Measurements from ENCODE around the gene SLC15A1.

DNA sequence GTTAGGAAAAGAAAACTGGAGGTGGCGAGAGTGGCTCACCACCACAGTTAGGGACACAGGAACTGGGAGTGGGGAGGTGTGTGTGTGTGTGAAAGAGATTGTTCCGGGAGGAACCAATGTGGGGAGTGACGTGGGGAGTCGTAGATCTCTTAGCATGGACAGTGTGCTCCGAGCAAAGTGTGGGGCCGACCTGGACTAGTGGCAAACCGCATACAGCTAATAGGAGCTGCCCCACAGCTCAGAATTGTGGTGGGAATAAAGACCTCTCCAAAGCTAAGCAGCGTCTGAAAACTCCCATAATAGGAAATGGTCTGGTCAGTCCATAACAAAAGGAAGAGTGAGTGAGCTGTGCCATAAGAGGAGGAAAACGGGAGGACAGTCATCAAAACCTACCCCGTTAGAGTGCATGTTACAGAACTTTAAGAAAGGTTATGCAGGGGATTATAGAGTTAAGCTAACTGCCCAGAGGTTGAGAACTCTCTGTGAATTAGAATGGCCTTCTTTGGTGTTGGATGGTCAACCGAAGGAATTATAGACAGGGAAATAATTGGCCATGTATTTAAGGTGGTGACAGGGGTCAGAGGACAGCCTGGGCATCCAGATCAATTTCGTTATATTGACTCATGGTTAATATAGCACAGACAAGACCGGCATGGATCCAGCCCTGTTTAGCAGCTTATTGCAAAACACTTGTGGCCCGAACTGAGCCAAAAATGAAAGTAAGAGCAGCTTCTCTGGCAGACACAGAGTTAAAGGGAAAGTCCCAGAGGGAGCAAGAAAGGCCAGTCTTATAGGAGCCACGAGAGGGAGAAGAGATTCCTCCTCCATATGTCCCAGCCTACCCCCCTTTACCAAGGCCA is 8.9 kb upstream of the SLC15A1 start:
- TF ChIP-seq, protein P1, sequence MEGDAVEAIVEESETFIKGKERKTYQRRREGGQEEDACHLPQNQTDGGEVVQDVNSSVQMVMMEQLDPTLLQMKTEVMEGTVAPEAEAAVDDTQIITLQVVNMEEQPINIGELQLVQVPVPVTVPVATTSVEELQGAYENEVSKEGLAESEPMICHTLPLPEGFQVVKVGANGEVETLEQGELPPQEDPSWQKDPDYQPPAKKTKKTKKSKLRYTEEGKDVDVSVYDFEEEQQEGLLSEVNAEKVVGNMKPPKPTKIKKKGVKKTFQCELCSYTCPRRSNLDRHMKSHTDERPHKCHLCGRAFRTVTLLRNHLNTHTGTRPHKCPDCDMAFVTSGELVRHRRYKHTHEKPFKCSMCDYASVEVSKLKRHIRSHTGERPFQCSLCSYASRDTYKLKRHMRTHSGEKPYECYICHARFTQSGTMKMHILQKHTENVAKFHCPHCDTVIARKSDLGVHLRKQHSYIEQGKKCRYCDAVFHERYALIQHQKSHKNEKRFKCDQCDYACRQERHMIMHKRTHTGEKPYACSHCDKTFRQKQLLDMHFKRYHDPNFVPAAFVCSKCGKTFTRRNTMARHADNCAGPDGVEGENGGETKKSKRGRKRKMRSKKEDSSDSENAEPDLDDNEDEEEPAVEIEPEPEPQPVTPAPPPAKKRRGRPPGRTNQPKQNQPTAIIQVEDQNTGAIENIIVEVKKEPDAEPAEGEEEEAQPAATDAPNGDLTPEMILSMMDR (IDR thresholded peaks at IDR 0.05; ENCODE audit: low read depth, low read length, missing input control): no peak
- peak in 1 of 2 donors; percentile 65 for TF ChIP-seq JUND (IDR thresholded peaks at IDR 0.05)
- TF ChIP-seq GABPA (IDR thresholded peaks at IDR 0.05 in 1 of 2, conservative IDR thresholded peaks at IDR 0.05 in 1 of 2): no peak
- TF ChIP-seq TAF1 (conservative IDR thresholded peaks at IDR 0.05): no peak
- peak; percentile 56 to 67 for TF ChIP-seq RAD21 (IDR thresholded peaks at IDR 0.05)
- TF ChIP-seq, protein P2, sequence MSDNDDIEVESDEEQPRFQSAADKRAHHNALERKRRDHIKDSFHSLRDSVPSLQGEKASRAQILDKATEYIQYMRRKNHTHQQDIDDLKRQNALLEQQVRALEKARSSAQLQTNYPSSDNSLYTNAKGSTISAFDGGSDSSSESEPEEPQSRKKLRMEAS (IDR thresholded peaks at IDR 0.05): peak; percentile 92
- peak; percentile 35 for TF ChIP-seq FOXA1 (IDR thresholded peaks at IDR 0.05)
- TF ChIP-seq, protein P3, sequence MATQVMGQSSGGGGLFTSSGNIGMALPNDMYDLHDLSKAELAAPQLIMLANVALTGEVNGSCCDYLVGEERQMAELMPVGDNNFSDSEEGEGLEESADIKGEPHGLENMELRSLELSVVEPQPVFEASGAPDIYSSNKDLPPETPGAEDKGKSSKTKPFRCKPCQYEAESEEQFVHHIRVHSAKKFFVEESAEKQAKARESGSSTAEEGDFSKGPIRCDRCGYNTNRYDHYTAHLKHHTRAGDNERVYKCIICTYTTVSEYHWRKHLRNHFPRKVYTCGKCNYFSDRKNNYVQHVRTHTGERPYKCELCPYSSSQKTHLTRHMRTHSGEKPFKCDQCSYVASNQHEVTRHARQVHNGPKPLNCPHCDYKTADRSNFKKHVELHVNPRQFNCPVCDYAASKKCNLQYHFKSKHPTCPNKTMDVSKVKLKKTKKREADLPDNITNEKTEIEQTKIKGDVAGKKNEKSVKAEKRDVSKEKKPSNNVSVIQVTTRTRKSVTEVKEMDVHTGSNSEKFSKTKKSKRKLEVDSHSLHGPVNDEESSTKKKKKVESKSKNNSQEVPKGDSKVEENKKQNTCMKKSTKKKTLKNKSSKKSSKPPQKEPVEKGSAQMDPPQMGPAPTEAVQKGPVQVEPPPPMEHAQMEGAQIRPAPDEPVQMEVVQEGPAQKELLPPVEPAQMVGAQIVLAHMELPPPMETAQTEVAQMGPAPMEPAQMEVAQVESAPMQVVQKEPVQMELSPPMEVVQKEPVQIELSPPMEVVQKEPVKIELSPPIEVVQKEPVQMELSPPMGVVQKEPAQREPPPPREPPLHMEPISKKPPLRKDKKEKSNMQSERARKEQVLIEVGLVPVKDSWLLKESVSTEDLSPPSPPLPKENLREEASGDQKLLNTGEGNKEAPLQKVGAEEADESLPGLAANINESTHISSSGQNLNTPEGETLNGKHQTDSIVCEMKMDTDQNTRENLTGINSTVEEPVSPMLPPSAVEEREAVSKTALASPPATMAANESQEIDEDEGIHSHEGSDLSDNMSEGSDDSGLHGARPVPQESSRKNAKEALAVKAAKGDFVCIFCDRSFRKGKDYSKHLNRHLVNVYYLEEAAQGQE (IDR thresholded peaks at IDR 0.05): peak; percentile 41
- TF ChIP-seq YY1 (IDR thresholded peaks at IDR 0.05): peak; percentile 82
- TF ChIP-seq, protein P4, sequence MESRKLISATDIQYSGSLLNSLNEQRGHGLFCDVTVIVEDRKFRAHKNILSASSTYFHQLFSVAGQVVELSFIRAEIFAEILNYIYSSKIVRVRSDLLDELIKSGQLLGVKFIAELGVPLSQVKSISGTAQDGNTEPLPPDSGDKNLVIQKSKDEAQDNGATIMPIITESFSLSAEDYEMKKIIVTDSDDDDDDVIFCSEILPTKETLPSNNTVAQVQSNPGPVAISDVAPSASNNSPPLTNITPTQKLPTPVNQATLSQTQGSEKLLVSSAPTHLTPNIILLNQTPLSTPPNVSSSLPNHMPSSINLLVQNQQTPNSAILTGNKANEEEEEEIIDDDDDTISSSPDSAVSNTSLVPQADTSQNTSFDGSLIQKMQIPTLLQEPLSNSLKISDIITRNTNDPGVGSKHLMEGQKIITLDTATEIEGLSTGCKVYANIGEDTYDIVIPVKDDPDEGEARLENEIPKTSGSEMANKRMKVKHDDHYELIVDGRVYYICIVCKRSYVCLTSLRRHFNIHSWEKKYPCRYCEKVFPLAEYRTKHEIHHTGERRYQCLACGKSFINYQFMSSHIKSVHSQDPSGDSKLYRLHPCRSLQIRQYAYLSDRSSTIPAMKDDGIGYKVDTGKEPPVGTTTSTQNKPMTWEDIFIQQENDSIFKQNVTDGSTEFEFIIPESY (IDR thresholded peaks at IDR 0.05): peak; percentile 61
- TF ChIP-seq HNF4A (conservative IDR thresholded peaks at IDR 0.05): peak; percentile 87 to 91
- TF ChIP-seq RXRA (IDR thresholded peaks at IDR 0.05): peak; percentile 86 to 90
- TF ChIP-seq, protein P5, sequence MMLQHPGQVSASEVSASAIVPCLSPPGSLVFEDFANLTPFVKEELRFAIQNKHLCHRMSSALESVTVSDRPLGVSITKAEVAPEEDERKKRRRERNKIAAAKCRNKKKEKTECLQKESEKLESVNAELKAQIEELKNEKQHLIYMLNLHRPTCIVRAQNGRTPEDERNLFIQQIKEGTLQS (IDR thresholded peaks at IDR 0.05): peak; percentile 37

Measured in liver (tissue), 3 donors.